ENCODE measurements around the gene TBCD.

TBCD gene

GRCh38 chr17:82753201-82753464 is 1.3 kb downstream of the TBCD start:
- peak overlapping the region; percentile 69 for H3K4me3 ChIP-seq (ENCODE audit: low read depth, low read length)
- TF ChIP-seq POLR2A (IDR thresholded peaks at IDR 0.05; ENCODE audit: extremely low read depth, insufficient read length) (no peak), CTCF (IDR thresholded peaks at IDR 0.05; ENCODE audit: low read depth, low read length) (no peak), MYC (IDR thresholded peaks at IDR 0.05; ENCODE audit: low read depth, low read length) (no peak), MAX (IDR thresholded peaks at IDR 0.05; ENCODE audit: low read depth, low read length) (no peak)
- no peak for DNase-seq (ENCODE audit: low read depth)

GRCh38 chr17:82754297-82755208 is 2.7 kb downstream of the TBCD start:
- DNase-seq (ENCODE audit: low read depth), result no peak
- TF ChIP-seq CTCF (IDR thresholded peaks at IDR 0.05; ENCODE audit: low read depth, low read length) (no peak), POLR2A (IDR thresholded peaks at IDR 0.05; ENCODE audit: extremely low read depth, insufficient read length) (no peak), MAX (IDR thresholded peaks at IDR 0.05; ENCODE audit: low read depth, low read length) (no peak), MYC (IDR thresholded peaks at IDR 0.05; ENCODE audit: low read depth, low read length) (no peak)
- H3K4me3 ChIP-seq (ENCODE audit: low read depth, low read length), result no peak overlapping the region

GRCh38 chr17:82756166-82756565 is 4.3 kb downstream of the TBCD start:
- no peak for TF ChIP-seq MAX (IDR thresholded peaks at IDR 0.05; ENCODE audit: low read depth, low read length)
- TF ChIP-seq CTCF (IDR thresholded peaks at IDR 0.05; ENCODE audit: low read depth, low read length), result no peak
- no peak for TF ChIP-seq MYC (IDR thresholded peaks at IDR 0.05; ENCODE audit: low read depth, low read length)
- no peak for TF ChIP-seq POLR2A (IDR thresholded peaks at IDR 0.05; ENCODE audit: extremely low read depth, insufficient read length)
- no peak for DNase-seq (ENCODE audit: low read depth)
- H3K4me3 ChIP-seq (ENCODE audit: low read depth, low read length), result no peak overlapping the region

GRCh38 chr17:82765371-82765770 is 13.5 kb downstream of the TBCD start:
- TF ChIP-seq POLR2A (IDR thresholded peaks at IDR 0.05; ENCODE audit: extremely low read depth, insufficient read length), result no peak
- no peak for TF ChIP-seq MYC (IDR thresholded peaks at IDR 0.05; ENCODE audit: low read depth, low read length)
- TF ChIP-seq MAX (IDR thresholded peaks at IDR 0.05; ENCODE audit: low read depth, low read length), result no peak
- no peak for TF ChIP-seq CTCF (IDR thresholded peaks at IDR 0.05; ENCODE audit: low read depth, low read length)
- no peak for DNase-seq (ENCODE audit: low read depth)

GRCh38 chr17:82767041-82767754 is 15.3 kb downstream of the TBCD start:
- peak; percentile 70 for DNase-seq (ENCODE audit: low read depth)
- TF ChIP-seq CTCF (IDR thresholded peaks at IDR 0.05; ENCODE audit: low read depth, low read length), result peak; percentile 65
- no peak for TF ChIP-seq POLR2A (IDR thresholded peaks at IDR 0.05; ENCODE audit: extremely low read depth, insufficient read length)
- no peak overlapping the region for H3K4me3 ChIP-seq (ENCODE audit: low read depth, low read length)

More at GRCh38 chr17:82765371-82765770, 13.5 kb downstream of the TBCD start:
- no peak overlapping the region for H3K4me3 ChIP-seq (ENCODE audit: low read depth, low read length)

Measured in NB4 (cell line).